Fibroblast of skin of scalp (primary cell): ENCODE measurements around the gene SNPH.

Source experiments
- DNase-seq: peaks from one replicate; pipeline ENCODE4 v3.0.0-alpha.2; 2013

SNPH gene

DNA sequence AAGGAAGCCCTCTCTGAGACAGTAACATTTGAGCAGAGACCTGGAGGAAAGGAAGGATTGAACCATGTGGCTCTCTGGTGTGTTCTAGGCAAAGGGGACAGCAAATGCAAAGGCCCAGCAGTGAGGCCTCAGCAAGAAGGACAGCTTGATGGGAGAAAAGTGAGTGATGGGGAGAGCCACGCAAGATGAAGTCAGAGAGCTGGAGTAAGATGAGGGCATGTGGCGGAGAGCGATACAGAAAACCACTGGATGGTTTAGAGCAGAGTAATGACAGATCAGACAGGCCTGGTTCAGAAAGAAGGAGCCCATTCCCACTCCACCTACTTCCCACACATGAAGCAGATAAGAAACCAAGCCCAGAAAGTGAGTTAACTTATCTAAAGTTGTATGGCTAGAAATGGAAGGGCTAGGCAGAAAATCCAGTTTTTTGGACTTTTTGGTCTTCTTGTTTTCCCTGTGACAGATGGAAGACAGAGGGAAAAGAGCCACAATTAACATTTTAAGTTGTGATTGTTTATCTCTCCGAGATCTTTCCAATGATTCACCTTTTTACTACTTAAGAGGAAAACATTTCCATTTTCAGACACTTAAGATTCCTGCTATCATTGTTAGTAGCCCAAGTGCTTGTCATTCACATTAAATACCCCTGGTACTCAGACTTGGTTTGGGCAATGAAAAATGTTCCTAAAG is 723 bp upstream of the SNPH start:
- no peak for DNase-seq

DNA sequence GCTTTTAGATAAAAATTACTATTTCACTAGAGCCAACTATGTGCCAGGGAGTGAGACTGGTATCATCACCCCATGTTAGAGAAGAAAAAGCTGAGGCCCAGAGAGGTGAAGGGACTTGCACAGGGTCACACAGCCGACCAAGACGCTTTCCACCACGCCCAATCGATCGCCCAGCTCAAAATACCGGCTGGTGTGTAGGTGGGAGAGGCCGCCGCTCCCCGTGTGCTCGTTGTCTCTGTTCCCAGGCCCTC is 253 bp upstream of the SNPH start:
- no peak for DNase-seq

DNA sequence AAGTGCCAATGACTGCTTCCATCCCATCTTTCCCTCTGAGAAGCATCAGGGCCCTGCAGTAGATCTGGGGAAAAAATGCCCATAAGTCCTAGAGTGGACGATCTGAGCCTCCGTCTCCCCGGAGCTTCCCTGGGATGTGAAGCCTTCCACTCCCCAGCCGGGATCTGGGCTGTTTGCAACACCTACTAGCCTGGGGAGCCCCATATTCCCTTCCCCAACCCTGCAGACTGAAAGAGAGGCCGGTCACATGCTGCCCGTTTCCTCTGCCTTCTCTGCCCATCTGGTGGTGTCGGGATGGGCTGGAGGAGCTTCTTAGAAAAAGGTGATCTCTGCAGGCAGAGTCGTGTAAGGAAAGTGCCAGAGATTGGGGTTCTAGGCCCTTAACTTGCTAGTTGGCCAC is 1.1 kb downstream of the SNPH start:
- no peak for DNase-seq

DNA sequence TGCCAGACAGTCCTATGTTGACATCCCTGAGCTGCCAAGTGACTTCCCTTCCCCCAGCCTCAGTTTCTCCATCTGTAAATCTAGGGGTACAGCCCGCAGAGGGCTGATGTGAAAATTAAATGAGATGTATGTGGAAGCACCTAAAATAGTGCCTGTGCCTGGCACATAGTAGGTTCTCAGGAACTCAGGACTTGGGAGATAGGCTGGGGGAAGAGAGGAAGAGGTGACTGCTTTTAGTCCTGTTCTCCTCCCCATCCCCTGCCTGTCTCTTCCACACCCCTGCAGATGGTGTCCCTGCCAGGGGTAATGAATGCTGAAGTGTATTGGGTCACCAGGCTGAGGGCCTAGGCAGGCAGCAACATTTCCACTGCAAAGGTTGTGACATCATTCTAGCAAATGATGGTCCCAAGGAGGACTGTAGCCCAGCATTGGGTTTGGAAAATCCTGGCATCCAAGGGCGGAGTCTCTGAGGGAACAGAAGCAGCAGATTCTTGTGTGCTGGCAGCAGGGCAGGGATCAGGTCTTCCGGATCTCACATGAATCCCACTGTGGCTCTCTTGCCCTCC is 1.8 kb downstream of the SNPH start:
- DNase-seq: no peak

DNA sequence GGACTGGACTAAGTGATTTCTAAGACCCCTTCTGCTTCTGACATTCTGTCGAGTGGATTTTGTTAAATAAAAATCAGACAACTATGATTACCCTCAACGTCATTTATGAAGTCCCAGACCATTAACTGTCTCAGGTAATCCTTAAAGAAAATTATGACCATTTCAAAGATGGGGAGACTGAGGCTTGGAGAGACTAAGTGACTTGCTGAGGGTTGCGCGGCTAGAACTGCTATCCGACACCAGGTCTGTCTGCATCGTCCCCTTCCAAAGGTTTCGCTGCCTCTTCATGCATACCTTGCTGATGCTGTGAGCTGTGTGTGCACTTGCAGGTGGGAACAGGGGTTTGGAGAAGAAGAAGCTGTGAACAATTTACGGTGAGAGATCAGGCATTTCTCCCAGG is 3.1 kb downstream of the SNPH start:
- no peak for DNase-seq

GRCh38 chr20:1269850-1270249 is 3.8 kb downstream of the SNPH start:
- DNase-seq: no peak

DNA sequence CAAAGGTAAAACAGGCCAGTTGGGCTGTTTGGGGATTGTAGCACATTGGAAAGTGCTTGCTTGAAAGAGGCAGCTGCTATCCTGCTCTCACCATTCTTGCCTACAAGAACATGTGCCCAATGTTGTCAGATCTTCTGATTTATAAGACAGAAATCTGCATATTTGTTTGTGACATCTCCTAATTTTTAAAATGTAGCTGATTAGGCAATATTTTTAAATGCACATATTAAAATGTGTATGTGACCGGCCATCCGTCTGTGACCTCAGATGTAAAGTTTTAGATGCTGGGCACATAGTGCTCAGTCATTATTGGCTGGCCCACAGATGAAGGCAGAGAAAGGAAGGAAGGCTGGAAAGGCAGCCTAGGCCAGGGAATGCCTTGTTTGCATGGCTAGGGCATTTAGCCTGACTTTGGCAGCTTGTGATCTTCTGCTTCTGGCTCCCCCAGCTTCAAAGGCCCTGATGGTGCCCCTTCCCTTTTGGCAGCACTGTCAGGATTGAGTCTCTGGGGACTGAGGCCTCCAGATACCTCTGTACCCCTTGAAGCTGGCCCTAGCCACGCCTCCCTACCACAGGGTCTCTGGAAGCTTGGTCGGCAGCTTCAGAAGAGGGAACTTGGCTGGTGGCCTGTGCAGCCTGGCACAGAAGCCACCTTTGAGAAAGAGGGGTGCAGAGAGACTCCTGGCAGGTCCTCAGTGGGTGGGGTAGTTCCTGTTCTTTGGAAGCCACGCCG is 6.4 kb downstream of the SNPH start:
- DNase-seq: no peak

DNA sequence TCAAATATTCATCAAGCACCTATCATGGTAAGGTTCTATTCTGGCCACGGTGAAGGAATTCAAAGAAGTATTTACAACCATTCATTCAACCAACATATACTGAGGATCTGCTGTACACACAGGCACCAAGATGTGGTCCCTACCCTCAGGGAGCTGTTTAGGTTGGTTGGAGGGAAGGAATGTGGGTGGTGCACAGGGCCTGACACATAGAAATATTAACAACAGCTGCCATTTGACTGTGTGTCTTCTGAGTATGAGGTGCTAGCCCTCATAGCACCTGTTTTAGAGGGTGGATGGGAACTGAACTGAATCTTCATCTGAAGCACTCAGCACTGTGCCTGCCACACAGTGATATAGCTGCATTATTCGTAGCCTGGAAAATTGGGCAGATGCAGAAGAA is 7.3 kb downstream of the SNPH start:
- no peak for DNase-seq

- DNase-seq: no peak
Observed at GRCh38 chr20:1274485-1275311, 8.6 kb downstream of the SNPH start.

- no peak for DNase-seq
Observed at GRCh38 chr20:1275919-1276318, 9.8 kb downstream of the SNPH start.

GRCh38 chr20:1277529-1278322 is 11.6 kb downstream of the SNPH start:
- no peak for DNase-seq

DNA sequence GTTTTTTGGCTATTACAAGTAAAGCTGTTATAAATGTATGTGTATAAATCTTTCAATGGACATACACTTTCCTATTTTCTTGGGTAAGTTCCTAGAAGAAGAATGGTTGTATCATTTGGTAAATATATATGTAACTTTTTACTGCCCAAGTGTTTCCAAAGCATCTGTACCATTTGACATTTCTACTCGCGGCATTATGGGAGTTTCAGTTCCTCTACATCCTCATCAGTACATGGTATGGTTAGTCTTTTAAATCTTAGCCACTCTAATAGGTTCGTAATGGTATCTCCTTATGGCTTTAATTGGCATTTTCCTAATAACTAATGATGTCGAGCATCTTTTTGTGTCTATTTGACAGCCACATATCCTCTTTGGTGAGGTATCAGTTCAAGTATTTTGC is 12.9 kb downstream of the SNPH start:
- DNase-seq: no peak

DNA sequence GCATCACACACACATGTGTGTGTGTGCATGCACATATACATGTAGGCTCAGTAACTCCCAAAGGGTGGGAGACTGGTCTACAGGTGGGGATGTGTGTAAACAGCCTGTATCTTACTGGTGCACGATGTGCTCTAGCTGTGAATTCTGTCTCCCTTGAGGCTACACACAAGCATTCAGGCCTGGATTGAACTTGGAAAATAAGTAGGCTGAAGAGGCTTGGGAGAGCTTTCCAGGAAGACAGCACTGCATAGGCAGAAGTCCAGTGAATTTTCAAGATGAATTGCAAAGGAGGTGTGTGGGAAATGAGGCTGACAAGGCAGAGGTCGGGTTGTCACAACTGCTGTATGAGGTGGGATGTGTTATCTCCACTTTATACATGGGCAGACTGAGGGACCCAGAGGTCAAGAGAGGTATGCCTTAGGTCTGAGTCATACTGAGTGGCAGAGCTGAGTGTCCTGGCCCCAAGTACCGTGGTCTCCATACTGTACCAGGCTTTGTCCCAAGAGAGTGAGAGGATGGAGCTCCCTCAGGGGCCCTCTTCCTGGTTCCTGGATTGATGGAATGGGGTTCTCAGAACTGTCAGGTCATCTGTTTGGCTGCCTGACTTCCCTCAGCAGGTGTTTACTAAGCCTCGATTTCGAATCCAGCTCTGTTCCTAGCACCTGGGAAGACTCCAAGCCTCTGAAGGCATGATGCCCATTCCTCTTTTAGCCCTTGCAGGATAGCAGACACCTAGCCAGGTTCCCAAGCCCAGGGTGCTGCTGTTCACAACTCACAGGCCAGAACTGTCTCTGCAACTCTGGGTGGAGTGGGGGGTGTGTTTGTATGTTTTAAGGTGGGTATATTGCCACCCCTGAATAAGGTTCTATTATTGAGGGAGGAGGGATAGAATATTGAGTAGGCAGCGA is 14.4 kb downstream of the SNPH start:
- DNase-seq: no peak

GRCh38 chr20:1281279-1282057 is 15.4 kb downstream of the SNPH start:
- no peak for DNase-seq

DNA sequence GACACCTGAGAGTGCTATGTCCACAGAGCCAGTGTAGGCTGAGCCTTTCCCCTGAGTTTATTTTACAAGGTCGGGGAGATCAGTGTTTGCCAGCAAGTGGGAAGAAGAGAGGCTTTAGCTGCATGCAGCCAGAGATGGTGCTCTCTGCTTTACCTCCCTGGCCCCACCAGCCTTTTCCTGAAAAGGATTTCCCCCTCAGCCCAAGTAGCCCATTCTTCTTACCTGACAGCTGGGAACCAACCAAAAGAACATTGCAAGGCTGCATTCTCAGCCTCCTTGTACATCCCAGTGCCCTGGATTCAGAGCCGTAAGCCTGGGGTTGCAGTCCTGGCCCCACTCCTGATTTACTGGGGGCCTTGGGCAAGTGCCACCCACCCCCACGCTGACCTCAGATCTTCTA is 16.9 kb downstream of the SNPH start:
- no peak for DNase-seq

DNA sequence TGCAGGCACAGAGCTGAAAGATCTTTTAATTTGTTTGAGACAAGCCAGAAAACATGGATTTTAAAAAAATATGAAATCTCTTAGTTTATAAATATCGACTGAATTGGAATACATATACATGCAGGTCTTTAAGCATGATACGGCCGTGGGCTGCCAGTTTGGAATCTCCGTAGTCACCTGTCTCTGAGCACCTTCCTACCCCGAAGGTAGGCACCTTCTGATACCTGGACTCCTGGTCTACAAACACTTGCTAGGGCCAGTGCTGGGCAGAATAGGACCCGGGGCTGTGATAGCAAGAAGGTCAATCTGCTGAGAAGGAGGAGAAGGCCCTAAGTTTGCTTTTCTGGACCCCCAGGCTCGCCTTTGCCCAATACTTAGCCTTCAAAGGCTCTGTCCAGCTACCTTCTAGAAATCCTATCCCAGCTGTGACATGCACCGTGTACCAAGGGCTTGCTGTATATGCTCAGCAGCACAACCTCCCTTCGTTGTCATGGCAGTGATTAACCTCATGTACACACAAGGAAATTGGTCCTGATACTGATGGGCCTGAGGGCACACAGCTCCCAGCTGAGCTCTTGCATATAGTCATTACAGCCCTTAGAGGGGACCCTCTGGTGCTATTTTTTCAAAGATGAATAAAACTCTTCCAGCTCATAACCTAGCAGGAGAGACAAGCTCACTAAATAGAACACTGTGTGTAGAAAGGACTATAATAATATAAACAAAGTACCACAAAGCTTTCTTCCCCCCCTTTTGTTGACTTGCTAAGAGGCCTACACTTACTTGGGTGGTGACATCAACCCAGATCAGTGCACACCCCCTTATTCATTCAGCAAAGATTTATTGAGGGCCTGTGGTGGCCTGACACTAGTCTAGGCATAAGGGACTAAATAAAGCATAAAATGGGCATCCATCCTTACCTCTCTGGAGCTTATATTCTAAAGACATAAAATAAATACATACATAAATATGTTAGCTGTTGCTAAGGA is 17.7 kb downstream of the SNPH start:
- no peak for DNase-seq

- no peak for DNase-seq
Observed at GRCh38 chr20:1286267-1287024, 20.4 kb downstream of the SNPH start.

GRCh38 chr20:1287306-1287705 is 21.2 kb downstream of the SNPH start:
- DNase-seq: no peak
